Measurements from ENCODE around the gene TAT. TPM values are rescaled to one million over a fixed set of nuclear protein-coding genes. Genes with fewer than 3 reads are reported as not detected.

The TAT gene
- total RNA-seq, 1 donor from 2014 or later: not detected

DNA sequence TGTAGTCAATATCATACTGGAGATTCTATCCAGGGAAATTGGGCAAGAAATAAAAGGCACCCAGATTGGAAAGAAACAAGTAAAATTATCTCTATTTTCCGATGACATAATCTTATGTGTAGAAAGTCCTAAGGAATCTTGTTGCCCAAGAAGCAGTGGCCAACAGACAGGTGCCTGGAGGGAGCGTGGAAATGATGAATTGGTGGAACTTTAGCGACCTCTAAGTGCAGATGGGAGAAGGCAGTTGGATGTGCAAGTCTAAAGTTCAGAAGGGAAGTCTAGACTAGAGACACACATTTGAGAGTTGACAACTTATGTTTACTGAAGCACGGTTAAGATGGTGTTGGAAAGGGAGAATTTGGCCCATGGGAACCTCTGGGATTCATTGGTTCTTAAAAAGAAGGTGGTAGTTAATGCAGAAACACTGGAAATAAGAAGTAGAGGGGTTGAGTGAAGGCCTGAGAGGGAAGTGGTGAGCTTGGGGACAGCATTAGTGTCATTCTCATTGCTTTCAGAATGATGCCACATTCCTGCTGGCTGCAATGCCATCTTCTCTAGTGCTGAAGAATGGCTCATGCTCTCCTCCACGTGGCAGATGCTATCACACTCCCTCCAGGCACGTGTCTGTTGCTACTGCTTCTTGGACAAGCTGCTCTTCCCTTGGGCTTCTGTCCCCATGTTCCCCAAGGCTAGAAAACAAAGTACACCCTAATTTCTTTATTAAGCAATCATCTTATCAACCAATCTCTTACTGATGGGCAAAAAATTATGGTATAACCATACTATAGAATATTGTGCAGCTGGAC lies 24.0 kb downstream of the TAT start:
- DNase-seq (ENCODE audit: low spot score in 2 of 2): no peak
- FAIRE-seq: no peak

DNA sequence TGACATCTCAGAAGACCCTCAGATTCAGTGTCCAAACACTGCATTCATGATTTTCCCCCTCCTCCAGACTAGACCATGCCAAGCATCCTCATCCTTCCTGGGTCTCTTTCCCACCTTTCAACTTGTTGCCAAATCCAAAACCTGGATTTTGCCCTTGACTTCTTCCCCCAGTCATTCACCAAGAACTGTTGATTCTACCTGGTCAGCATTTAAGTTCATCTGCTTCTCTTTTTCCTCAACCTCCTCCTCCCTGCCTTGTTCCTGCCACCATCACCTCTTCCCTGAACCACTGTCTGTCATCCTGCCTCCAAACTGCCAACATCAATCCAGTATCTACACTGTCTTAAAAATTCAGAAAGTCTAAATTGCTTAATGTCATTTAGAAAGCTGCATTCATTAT lies 29.7 kb downstream of the TAT start:
- no peak for FAIRE-seq

DNA sequence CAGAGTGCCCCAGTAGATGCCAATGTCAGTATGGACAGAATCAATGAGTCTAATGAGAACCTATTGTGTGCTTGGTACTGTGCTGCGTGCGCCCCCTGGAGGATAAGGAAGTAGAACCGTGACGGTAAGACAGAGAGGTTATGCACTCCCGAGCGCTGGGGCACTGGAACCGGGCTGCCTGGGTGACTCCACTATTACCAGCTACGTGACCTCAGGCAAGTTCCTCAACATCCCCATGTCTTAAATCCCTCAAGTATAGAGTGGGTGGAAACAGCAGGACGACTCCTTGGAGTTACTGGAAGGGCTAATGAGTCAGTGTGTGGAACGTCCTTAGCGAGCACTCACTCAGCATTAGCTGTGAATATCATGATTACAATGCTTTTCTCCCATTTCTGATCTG lies 34.5 kb downstream of the TAT start:
- FAIRE-seq (no peak), DNase-seq (ENCODE audit: low spot score in 2 of 2) (no peak)

More for the DNA sequence above, 29.7 kb downstream of the TAT start:
- DNase-seq (ENCODE audit: low spot score in 2 of 2): no peak

DNA sequence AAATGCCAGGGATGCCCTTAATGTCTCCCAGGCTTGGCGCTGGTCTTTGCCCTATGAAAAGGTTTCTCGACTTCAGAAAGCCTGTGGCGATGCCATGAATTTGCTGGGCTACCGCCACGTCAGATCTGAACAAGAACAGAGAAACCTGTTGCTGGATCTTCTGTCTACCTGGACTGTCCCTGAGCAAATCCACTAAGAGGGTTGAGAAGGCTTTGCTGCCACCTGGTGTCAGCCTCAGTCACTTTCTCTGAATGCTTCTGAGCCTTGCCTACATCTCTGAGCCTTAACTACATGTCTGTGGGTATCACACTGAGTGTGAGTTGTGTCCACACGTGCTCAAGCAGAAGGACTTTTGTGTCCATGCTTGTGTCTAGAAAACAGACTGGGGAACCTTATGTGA lies 39.2 kb downstream of the TAT start:
- peak in 1 of 2 donors; percentile 34 for DNase-seq (ENCODE audit: low spot score in 2 of 2)
- FAIRE-seq: no peak

DNA sequence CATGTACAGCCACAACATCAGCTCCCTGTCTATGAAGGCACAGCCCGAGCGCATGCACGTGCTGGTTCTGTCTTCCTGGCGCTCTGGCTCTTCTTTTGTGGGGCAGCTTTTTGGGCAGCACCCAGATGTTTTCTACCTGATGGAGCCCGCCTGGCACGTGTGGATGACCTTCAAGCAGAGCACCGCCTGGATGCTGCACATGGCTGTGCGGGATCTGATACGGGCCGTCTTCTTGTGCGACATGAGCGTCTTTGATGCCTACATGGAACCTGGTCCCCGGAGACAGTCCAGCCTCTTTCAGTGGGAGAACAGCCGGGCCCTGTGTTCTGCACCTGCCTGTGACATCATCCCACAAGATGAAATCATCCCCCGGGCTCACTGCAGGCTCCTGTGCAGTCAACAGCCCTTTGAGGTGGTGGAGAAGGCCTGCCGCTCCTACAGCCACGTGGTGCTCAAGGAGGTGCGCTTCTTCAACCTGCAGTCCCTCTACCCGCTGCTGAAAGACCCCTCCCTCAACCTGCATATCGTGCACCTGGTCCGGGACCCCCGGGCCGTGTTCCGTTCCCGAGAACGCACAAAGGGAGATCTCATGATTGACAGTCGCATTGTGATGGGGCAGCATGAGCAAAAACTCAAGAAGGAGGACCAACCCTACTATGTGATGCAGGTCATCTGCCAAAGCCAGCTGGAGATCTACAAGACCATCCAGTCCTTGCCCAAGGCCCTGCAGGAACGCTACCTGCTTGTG lies 40.0 kb downstream of the TAT start:
- DNase-seq (ENCODE audit: low spot score in 2 of 2) (no peak), FAIRE-seq (no peak)

DNA sequence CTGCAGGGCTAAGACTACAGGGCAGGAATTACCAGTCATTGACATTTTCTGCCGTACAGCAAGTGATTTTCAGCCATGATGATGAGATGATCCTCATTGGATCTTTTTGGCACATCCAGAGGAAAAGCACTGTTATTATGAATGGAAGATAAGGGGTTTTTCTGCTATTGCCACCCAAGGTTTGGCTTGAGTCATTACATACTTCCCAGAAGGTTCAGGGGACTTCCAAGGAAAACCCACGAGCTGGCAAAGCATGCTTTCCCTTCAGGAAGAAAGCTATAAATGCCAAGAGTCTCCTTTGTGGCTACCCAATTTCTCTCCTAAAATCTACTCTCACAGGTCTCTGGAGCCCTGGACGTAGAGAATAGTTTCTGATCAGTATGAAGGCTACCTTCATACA lies 44.5 kb downstream of the TAT start:
- FAIRE-seq (no peak), DNase-seq (ENCODE audit: low spot score in 2 of 2) (no peak)

DNA sequence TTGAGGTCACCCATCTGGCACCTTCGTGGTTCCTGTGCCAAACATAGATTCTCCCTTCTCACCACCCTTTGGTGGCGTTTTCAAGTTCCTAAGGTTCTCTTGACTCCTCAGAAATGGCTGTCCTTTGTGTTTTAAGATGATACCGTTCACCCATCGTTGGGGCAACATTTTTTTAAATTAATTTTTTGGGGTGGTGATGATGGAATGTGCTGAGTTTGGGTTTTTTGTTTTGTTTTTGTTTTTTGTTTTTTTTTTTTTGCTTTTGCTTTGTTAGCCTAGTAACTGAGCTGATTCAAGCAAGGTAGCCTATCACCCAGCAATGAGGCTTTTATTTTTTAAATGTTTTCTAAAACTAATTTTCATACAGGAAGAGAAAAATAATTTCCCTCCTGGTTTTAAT lies 48.0 kb downstream of the TAT start:
- FAIRE-seq: no peak
- no peak for DNase-seq (ENCODE audit: low spot score in 2 of 2)

DNA sequence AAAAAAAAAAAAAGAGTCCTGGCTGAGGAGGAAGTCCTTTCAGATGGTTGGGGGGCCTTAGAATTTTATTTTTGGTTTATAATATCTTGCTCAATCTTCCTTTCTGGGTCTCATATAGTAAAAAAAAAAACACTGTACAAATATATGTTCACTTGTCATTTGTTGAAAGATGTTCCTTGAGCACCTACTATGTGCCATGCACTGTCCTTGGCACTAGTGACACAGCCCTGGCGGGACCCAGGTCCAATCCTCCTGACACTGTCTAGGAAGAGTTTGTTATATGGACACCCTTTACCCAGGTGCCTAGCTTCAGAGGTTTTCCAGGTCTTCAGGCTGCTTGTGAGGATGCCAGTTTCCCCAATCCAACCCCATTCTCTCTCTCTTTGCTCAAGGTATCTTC lies 48.6 kb downstream of the TAT start:
- FAIRE-seq (no peak), DNase-seq (ENCODE audit: low spot score in 2 of 2) (no peak)

DNA sequence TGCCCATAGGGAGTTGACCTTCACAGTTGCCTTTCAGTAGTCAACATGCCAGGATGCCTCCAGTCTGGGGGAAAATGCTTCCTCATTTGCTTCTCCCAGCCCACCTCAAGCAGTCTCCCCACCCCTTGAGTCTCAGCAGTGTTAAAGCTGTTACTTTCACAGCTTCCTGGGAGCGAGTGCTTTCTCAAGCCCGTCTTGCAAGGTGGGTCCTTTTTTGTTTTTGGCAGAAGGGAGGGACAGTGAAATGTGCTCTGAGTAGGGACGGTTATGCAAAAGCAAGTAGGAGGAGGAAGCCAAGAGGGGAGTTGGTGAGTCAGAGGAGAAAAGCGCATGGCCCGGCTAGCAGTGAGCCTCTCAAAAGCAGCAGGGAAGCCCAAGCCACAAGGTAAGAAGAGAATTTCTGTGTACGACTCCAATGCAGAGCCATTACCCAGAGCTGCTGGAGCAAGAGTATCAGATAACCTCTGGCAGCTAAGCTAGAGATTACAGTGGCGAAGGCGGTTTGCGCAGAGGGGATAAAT lies 50.7 kb downstream of the TAT start, which contains the start of gene CHST4:
Gene CHST4, plus strand, starts transcription at position 316 of the 521 bp plus-strand sequence. CDS start 10,252 bp downstream, outside the sequence.
- DNase-seq (ENCODE audit: low spot score in 2 of 2): no peak
- FAIRE-seq: no peak

DNA sequence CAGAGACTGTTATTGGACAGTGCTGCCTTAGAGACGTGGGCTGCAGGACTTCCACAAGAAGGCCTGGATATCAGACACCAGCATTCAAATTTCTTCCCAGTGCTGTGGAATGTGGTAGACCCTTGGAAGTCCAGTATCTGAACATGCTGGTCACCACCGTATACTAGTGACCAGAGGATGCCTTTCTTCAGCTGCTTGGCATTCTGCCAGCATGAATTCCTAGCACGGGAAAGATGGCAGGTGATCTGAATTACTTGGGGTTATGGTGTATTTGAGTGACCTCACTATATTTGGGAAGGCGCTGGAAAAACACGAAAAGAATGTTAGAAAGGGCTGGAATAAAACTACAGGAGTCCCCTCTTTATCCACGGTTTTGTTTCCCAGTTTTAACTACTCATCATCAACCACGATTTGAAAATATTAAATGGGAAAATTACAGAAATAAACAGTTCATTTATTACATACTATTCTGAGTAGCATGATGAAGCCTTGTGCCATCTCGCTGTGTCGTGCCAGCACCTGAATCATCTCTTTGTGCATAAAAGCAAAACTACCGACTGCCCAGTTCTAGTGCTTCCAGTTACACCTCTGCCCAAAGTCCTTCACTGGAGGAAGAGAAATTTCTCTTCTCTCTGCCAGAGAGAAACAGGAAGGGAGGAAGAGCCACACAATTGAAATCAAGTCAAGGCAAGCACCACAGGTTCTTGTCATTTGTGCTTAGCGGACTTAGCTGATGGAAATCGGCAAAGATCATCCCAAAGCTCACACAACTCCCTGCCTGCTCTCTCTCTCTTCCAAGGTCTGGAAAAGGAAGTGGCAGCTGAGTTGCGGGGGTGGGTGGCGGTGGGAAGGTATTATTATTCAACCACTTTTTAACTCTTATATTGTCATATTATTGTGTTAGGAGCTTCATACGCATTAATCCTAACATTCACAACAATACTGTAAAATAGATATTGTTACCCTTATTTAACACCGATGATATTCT lies 52.0 kb downstream of the TAT start:
- no peak for DNase-seq (ENCODE audit: low spot score in 2 of 2)

DNA sequence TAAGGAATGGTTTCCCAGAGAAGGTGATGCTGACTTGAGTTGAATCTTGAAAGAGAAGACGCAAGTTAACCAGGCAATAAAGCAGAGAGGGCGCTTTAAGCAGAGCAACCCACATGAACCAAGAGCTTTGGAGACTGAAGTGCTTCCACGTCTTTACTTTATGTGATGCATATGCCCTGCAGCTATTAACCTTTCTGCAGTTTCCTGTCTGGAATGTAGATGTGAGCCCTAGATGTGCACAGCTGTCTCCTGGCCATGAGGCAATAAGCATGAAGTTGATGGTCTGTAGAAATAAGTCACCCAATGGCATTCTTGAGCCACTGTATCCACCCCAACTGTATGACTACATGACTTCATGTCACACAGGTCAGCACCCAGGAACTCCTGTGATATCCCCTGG lies 56.3 kb downstream of the TAT start:
- FAIRE-seq (no peak), DNase-seq (ENCODE audit: low spot score in 2 of 2) (no peak)

More for the DNA sequence above, 52.0 kb downstream of the TAT start:
- no peak for FAIRE-seq

Small RNA genes within 50 kb of the gene (small RNA-seq; reads per million reads assigned to genes)
- not detected for gene RNU6-1061P

Other genes starting within 250 kb of the TAT start
- 19.2 TPM for gene CALB2, start 218.4 kb downstream of the TAT start, total RNA-seq
- gene TLE7, start 135.0 kb downstream of the TAT start, total RNA-seq: not detected
- gene ZNF23, start 114.8 kb downstream of the TAT start, total RNA-seq: 23.6 TPM
- gene ZNF19, start 87.8 kb downstream of the TAT start, total RNA-seq: 6.5 TPM
- not detected for gene CHST4, start 50.7 kb downstream of the TAT start, total RNA-seq
- gene MARVELD3, start 49.1 kb upstream of the TAT start, total RNA-seq: not detected
- 26.9 TPM for gene PHLPP2, start 147.6 kb upstream of the TAT start, total RNA-seq
- 90.9 TPM for gene AP1G1, start 231.7 kb upstream of the TAT start, total RNA-seq

All from frontal cortex (tissue), 4 donors.